ENCODE data around the gene RDH12.

DNA sequence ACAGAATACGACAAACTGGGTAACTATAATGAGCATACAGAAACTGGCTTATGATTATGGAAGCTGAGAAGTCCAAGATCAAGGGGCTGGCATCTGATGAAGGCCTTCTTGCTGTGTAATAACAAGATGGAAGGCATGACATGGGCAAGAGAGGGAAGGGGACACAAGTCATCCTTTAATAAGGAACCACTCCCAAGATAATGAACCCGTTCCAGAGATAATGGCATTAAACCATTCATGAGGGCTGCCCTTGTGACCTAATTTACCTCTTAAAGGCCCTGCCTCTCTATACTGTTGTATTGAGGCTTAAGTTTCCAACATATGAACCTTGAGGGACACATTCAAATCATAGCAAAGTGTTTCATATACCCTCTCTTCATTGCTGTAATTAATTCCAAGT is 22.7 kb upstream of the RDH12 start:
- TF ChIP-seq EZH2 (IDR thresholded peaks at IDR 0.05) (no peak), POLR2AphosphoS5 (IDR thresholded peaks at IDR 0.05; ENCODE audit: borderline replicate concordance, low read depth, low read length) (no peak), FOXP2 (optimal IDR thresholded peaks at IDR 0.05; ENCODE audit: control extremely low read depth, extremely low read length, insufficient read depth) (no peak)
